Measurements from ENCODE around the gene TNRC6B. TPM values are rescaled to one million over a fixed set of nuclear protein-coding genes. Genes with fewer than 3 reads are reported as not detected.
"Not testable (repeated sequence)": the region's sequence is repeated elsewhere in the genome, so short reads cannot be mapped to it uniquely, and the experiment has no call there.

TNRC6B gene
- total RNA-seq, 1 experiment from 2014 or later, result 19.7 TPM

DNA sequence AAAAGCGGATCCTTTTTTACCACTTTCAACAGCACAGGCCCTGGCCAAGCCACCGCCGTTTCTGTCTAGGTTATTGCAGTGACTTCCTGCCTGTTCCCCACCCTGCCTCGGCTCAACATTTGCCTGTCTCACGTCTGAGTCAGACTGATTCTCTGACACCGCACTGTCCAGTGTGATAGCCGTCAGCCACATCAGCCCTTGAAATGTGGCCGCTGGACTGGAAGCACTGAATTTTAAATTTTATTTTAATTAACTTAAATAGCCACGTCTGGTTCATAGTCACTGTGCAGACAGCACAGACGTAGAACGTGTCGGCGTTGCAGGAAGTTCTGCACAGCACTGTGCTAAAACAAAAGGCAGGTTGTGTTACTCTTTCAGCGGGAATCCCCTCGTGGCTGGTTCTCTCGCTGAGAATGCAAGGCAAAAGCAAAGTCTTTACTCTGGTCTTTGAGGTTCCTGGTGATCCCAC lies 112.3 kb downstream of the TNRC6B start:
- no peak for DNase-seq
- Histone ChIP-seq H3K4me3 (no peak overlapping the region), H3K9me3 (replicated peaks) (no peaks in the 10 kb centered on the region), H3K27ac (no peak overlapping the region), H3K4me1 (no peaks in the 10 kb centered on the region), H3K36me3 (peaks cover 19% of the 10 kb centered on the region), H3K27me3 (no peaks in the 10 kb centered on the region)

DNA sequence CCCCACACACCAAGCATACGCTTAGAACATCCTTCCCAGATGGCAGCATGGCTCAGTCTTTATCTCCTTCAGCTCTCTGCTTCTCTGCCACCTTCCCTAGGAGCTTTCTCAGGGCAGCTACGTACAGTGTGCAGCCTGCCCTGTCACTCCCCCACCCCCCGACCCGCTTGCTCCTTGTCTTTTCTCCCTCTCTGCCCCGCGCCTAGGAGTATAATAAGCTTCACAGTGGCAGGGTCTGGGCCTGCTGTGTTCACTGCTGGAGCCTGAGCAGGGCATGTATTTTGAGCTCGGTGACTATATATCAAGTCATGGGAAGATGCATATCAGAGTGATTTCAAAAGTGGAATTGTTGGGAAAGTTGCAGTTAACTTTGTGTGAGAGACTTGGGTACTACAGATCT lies 112.8 kb downstream of the TNRC6B start:
- H3K27ac ChIP-seq, result no peak overlapping the region
- H3K4me1 ChIP-seq, result no peaks in the 10 kb centered on the region
- H3K4me3 ChIP-seq, result no peak overlapping the region
- peaks cover 18% of the 10 kb centered on the region for H3K36me3 ChIP-seq
- no peaks in the 10 kb centered on the region for H3K27me3 ChIP-seq
- no peaks in the 10 kb centered on the region for H3K9me3 ChIP-seq (replicated peaks)
- DNase-seq, result no peak

DNA sequence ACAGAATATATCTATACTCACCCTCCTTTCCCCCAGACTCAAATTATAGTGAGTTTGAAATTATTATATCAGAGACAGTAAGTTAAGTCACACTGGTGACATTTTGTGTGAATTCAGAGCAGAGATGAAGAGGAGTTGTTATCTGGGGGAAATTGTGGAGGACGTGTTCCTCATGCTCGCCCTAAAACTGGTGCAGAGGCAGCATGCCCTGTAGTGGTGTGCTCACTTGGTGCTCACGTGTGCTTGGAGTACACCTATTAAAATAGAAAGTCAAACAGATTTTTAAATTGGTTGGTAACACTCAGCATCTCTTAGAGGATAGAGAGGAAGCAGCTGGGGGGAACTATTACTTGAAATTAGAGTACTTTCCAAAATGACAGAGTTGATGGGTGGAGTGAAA lies 117.0 kb downstream of the TNRC6B start:
- peaks cover 5% of the 10 kb centered on the region; the same call in 1 of the 2 replicates for H3K36me3 ChIP-seq
- H3K4me3 ChIP-seq, result no peak overlapping the region
- H3K9me3 ChIP-seq (replicated peaks), result no peaks in the 10 kb centered on the region
- H3K27ac ChIP-seq, result no peak overlapping the region
- H3K27me3 ChIP-seq, result no peaks in the 10 kb centered on the region
- H3K4me1 ChIP-seq, result no peaks in the 10 kb centered on the region
- DNase-seq, result no peak

DNA sequence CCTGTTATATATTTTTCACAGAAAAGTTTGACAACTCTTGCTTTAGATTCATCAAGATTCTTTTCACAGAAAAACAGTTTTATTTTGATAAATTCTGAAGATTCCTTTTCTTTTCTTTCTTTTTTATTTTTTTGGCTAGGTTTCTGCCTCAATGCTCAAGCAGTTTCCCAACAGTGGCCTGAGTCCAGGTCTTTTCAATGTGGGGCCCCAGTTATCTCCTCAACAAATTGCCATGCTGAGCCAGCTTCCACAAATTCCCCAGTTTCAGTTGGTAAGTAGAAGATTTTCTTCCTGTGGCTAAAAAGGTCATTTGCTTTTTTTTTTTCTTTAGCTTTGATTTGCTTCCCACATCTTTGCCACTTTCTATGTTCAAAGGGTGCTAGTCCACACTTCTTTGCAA lies 122.6 kb downstream of the TNRC6B start:
- H3K4me1 ChIP-seq, result no peaks in the 10 kb centered on the region
- H3K4me3 ChIP-seq, result no peak overlapping the region
- no peak for DNase-seq
- no peaks in the 10 kb centered on the region for H3K27me3 ChIP-seq
- H3K36me3 ChIP-seq, result peaks cover 20% of the 10 kb centered on the region
- no peaks in the 10 kb centered on the region for H3K9me3 ChIP-seq (replicated peaks)
- no peak overlapping the region for H3K27ac ChIP-seq

DNA sequence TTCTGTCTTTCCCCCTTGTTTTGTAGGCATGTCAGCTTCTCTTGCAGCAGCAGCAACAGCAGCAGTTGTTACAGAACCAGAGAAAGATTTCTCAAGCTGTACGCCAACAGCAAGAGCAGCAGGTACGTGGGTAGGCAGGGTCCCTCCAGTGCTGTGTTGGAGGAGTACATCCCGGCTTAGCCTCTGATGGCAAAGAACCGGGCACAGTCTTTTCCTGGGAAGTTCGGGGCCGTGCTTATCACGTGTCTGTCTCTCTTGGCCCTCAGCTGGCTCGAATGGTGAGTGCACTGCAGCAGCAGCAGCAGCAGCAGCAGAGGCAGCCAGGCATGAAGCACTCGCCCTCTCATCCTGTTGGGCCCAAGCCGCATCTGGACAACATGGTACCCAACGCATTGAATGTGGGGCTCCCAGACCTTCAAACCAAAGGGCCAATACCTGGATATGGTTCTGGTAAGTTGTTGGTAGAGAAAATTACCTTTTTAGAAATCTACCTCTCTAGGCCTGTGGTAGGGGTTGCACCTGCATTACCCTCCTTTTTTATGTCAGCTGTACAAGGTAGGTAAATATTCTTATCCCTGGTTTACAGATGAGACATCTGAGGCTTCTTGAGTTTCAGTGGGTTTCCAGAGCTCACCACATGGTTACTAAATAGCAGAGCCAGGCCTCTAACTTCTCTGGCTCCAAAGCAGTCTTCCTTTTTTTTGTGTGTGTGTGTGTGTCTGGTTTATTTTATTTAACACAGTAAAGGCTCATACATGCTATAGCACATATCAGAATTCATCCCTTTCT lies 123.4 kb downstream of the TNRC6B start:
- H3K27me3 ChIP-seq, result no peaks in the 10 kb centered on the region
- no peak overlapping the region for H3K27ac ChIP-seq
- H3K9me3 ChIP-seq (replicated peaks), result no peaks in the 10 kb centered on the region
- no peaks in the 10 kb centered on the region for H3K4me1 ChIP-seq
- H3K36me3 ChIP-seq, result peaks cover 20% of the 10 kb centered on the region
- DNase-seq, result no peak
- H3K4me3 ChIP-seq, result no peak overlapping the region

DNA sequence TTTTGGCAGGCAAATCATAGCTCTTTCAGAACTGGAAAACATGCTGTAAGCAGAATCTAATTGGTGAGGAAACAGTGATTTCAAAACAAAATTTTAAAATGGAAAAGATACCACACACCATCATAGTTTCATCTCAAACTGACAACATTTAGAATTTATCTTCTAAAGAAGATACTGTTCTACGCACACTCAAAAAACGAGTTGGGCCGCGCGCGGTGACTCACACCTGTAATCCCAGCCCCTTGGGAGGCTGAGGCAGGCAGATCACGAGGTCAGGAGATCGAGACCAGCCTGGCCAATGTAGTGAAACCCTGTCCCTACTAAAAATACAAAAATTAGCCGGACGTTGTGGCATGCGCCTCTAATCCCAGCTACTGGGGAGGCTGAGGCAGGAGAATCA lies 124.4 kb downstream of the TNRC6B start:
- Histone ChIP-seq H3K4me3 (no peak overlapping the region), H3K4me1 (no peaks in the 10 kb centered on the region), H3K27me3 (no peaks in the 10 kb centered on the region), H3K27ac (no peak overlapping the region), H3K9me3 (replicated peaks) (no peaks in the 10 kb centered on the region), H3K36me3 (peaks cover 20% of the 10 kb centered on the region)
- DNase-seq, result no peak

DNA sequence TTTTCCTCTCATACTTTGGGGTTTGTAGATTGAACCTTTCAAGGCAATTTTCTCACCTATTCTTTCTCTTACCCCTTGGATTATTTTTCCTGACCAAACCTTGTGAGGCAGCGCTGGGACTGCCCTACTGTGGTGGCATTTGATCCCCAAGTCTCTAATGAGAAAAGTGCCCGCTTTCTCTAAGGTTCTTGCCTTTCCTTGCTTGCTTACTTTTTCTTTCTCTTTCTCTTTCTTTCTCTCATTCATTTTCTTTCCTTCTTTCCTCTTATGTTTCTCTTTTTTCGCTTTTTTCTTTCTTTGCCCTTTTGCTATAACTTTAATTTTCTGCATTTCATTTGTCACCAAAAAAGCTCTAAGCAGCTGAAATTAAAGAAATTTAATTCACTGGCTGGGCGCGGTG lies 127.9 kb downstream of the TNRC6B start:
- peaks cover 24% of the 10 kb centered on the region for H3K36me3 ChIP-seq
- no peak for DNase-seq
- H3K9me3 ChIP-seq (replicated peaks), result no peaks in the 10 kb centered on the region

DNA sequence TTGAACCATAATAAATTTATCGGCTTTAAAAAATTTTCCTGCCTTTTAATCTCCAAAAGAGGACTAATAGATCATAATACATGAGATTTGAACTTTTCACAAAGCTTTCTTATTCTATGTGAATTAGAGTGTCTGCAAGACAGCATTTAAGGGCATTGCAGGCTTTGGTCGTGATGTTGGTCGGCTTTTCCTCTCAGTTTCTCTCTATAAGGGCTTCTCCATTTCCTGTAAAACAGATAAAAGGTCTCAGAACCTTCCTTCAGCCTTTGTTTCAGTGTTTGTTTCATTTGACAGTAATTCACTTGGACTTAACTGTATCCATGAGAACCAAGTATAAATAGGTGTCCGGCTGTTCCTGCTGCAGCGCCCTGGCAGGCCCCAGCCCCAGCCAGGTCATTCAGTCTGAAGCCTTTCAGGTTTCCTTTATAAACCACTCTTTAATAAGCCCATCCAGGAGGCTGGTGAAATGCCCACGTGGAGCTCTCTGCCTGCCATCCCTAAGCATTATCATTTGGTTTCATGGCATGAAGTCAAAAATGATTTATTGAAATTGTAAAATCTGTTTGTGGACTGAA lies 131.4 kb downstream of the TNRC6B start:
- Histone ChIP-seq H3K4me3 (no peak overlapping the region), H3K27me3 (no peaks in the 10 kb centered on the region), H3K4me1 (no peaks in the 10 kb centered on the region; the same call in 1 of the 2 replicates), H3K9me3 (replicated peaks) (no peaks in the 10 kb centered on the region), H3K36me3 (peaks cover 15% of the 10 kb centered on the region), H3K27ac (no peak overlapping the region)
- DNase-seq, result no peak

More for the DNA sequence above, 127.9 kb downstream of the TNRC6B start:
- H3K4me3 ChIP-seq, result no peak overlapping the region
- H3K27ac ChIP-seq, result no peak overlapping the region
- H3K4me1 ChIP-seq, result no peaks in the 10 kb centered on the region; the same call in 1 of the 2 replicates
- H3K27me3 ChIP-seq, result no peaks in the 10 kb centered on the region

DNA sequence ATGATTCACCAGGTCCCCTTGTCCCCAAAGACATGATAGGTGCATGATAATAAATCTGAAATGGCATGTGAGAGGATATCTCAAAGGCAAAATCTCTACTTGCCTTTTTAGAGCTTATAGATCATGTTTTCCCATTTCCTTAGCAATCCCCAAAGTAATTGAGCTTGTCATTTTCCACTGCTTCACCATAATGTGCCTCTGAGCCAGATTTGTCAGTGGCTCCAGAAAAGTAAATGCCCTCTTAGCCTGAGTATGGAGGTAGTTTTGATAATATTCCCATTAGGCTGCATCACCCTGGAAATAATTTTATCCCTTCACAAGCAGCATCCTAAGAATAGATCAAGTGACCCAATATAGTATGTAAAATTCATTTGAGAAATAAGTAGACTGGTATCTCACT lies 131.9 kb downstream of the TNRC6B start:
- peaks cover 15% of the 10 kb centered on the region for H3K36me3 ChIP-seq
- H3K27me3 ChIP-seq, result no peaks in the 10 kb centered on the region
- H3K4me1 ChIP-seq, result no peaks in the 10 kb centered on the region; the same call in 1 of the 2 replicates
- no peaks in the 10 kb centered on the region for H3K9me3 ChIP-seq (replicated peaks)
- no peak overlapping the region for H3K27ac ChIP-seq
- no peak overlapping the region for H3K4me3 ChIP-seq
- no peak for DNase-seq

DNA sequence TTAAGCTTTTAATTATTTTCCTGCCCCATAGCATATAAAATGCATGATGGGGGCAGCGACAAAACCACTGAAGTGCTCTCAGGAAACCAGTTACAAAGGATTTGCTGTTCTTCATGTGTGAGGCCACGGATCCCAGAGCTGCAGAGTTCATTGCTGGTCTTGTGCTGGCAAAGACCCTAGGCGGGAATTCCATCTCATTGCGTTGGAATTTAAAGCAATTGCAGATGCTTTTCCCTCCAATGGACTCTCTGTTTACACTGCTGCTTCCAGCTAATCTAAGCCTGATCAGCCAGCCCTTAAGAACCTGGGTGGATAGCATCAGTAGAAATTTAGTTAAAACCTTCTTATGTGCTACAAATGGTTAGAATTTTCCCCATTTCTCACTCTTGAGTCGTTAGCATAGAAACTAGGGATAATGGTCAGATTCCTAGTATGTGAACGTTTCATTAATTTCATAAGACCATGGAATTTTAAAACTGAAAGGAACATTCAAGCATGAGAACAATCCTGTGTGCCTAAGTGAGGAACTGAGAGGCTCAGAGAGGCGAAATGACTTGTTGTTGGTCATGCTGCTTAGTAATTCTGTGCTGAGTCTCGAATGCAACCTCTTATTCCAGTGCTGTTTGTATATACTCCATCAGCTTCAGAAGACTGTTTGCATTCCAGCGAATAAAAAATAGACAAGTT lies 132.5 kb downstream of the TNRC6B start:
- Histone ChIP-seq H3K27ac (no peak overlapping the region), H3K27me3 (no peaks in the 10 kb centered on the region), H3K4me3 (no peak overlapping the region)

DNA sequence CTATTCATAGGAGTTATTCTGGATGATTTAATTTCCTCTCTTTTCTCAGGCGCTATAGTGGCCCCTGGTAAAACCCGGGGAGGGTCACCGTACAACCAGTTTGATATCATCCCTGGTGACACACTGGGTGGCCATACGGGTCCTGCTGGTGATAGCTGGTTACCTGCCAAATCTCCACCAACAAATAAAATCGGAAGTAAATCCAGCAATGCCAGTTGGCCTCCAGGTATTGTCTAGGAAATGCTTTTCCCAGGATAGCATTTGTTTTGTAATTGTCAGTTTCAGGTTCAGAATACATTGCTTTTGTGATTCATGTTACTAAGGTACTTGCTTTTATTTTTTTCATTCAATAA lies 133.0 kb downstream of the TNRC6B start:
- H3K27ac ChIP-seq, result no peak overlapping the region
- H3K36me3 ChIP-seq, result peaks cover 17% of the 10 kb centered on the region
- no peaks in the 10 kb centered on the region for H3K9me3 ChIP-seq (replicated peaks)
- no peak for DNase-seq
- no peaks in the 10 kb centered on the region; the same call in 1 of the 2 replicates for H3K4me1 ChIP-seq
- H3K4me3 ChIP-seq, result no peak overlapping the region
- no peaks in the 10 kb centered on the region for H3K27me3 ChIP-seq

More for the DNA sequence above, 132.5 kb downstream of the TNRC6B start:
- Histone ChIP-seq H3K9me3 (replicated peaks) (no peaks in the 10 kb centered on the region), H3K4me1 (no peaks in the 10 kb centered on the region; the same call in 1 of the 2 replicates), H3K36me3 (peaks cover 15% of the 10 kb centered on the region)
- DNase-seq, result no peak

DNA sequence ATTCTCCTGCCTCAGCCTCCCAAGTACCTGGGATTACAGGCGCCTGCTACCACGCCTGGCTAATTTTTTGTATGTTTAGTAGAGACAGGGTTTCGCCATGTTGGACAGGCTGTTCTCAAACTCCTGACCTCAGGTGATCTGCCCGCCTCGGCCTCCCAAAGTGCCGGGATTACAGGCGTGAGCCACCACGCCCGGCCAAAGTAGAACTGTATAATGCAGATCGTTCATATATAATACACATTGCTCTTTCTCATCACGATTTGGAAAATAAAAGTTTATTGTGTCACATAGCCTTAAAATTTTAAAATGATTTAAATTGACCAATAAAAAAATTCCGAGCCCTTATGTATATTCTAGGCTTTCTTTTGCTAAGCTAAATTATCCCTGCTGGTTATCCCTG lies 133.9 kb downstream of the TNRC6B start:
- not testable (repeated sequence) for H3K4me1 ChIP-seq; H3K27ac ChIP-seq; H3K27me3 ChIP-seq; DNase-seq; H3K9me3 ChIP-seq (replicated peaks); H3K4me3 ChIP-seq
- peaks cover 23% of the 10 kb centered on the region for H3K36me3 ChIP-seq

DNA sequence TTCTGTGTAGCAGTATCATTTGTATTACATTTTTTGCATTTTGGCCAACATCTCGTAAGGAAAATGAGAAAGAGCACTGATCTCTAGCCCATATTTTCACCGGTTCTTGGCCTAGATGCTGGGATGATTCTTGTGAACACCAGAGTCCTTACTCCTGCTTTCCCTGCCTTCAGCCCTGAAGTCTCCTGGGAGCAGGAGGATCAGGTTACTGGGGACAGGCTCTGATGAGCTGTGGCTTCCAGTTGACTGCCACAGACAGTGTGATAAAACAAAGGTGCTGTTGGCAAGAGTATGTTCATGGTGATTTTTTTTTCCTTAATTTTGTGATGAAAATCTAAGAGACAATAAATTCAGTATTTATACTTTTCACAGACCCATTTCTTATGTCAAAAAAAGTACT lies 134.3 kb downstream of the TNRC6B start:
- H3K27ac ChIP-seq, result no peak overlapping the region
- DNase-seq, result peak in 1 of 2 experiments; percentile 36
- H3K4me3 ChIP-seq, result no peak overlapping the region
- no peaks in the 10 kb centered on the region for H3K9me3 ChIP-seq (replicated peaks)
- H3K4me1 ChIP-seq, result no peaks in the 10 kb centered on the region; the same call in 1 of the 2 replicates
- H3K27me3 ChIP-seq, result no peaks in the 10 kb centered on the region
- H3K36me3 ChIP-seq, result peaks cover 27% of the 10 kb centered on the region

DNA sequence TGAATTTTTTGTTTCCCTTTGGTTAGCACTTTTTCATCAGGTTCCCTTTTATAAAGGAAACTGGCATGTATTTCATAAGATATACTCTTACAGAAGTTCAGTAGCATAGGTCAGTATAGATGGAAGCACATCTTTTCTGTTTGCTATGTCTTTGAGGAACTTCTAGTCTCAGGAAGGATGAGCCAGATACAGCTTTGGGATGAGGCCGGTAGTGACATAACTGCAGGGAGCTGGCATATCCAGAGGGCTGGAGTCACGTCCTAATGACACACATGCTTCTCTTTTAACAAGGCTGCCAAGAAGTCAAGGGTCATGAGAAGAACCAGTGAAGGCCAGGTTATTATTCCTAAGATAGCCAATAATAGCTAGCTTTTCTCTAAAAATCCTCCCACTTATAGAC lies 135.3 kb downstream of the TNRC6B start:
- Histone ChIP-seq H3K36me3 (peaks cover 32% of the 10 kb centered on the region), H3K9me3 (replicated peaks) (no peaks in the 10 kb centered on the region), H3K4me1 (no peaks in the 10 kb centered on the region; the same call in 1 of the 2 replicates), H3K4me3 (no peak overlapping the region), H3K27me3 (no peaks in the 10 kb centered on the region), H3K27ac (no peak overlapping the region)
- no peak for DNase-seq

DNA sequence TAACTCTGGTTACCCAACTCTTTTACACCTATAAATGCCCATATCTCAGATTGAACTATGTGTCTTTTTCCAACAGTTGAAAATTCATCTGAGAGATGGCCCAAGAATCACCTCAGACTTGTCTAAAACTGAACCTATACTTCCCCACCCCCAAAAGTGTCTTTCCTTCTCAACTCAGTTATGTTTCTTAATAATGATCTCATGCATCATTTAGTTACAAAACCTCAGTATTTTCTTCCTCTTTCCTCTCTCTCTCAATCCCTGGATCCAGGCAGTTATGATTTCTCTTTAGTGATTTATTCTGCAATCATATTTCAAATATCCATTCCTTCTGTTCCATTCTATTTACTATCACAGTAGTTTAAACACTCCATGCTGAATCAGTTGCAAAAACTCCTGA lies 136.3 kb downstream of the TNRC6B start:
- Histone ChIP-seq H3K9me3 (replicated peaks) (no peaks in the 10 kb centered on the region), H3K36me3 (peaks cover 30% of the 10 kb centered on the region), H3K27me3 (no peaks in the 10 kb centered on the region), H3K4me1 (no peaks in the 10 kb centered on the region; the same call in 1 of the 2 replicates), H3K4me3 (no peak overlapping the region), H3K27ac (no peak overlapping the region)
- no peak for DNase-seq

All from SJCRH30 (cell line).